AG10803 (cell line): ENCODE data around the gene SYNGR2.

Experiments
- DNase-seq: peaks from one replicate; pipeline ENCODE4 v3.0.0; 2010; ENCODE audit warnings: low read depth
- H3K4me3 ChIP-seq: 2 replicates; pipeline ENCODE4 v1.5.1; 2011; ENCODE audit warnings: mild to moderate bottlenecking, low read length, control low read depth
- CTCF ChIP-seq: conservative IDR thresholded peaks from 2 replicates; pipeline ENCODE4 v1.5.1; 2011; ENCODE audit warnings: mild to moderate bottlenecking, low read length, control low read depth, inconsistent platforms

SYNGR2 gene

GRCh38 chr17:78122931-78123249 is 45.5 kb upstream of the SYNGR2 start:
- DNase-seq = no peak
- no peak overlapping the region for H3K4me3 ChIP-seq
- TF ChIP-seq CTCF = no peak

- no peak for TF ChIP-seq CTCF
- no peak overlapping the region for H3K4me3 ChIP-seq
- DNase-seq = no peak
Measured at GRCh38 chr17:78123258-78123929, 45.0 kb upstream of the SYNGR2 start.

DNA sequence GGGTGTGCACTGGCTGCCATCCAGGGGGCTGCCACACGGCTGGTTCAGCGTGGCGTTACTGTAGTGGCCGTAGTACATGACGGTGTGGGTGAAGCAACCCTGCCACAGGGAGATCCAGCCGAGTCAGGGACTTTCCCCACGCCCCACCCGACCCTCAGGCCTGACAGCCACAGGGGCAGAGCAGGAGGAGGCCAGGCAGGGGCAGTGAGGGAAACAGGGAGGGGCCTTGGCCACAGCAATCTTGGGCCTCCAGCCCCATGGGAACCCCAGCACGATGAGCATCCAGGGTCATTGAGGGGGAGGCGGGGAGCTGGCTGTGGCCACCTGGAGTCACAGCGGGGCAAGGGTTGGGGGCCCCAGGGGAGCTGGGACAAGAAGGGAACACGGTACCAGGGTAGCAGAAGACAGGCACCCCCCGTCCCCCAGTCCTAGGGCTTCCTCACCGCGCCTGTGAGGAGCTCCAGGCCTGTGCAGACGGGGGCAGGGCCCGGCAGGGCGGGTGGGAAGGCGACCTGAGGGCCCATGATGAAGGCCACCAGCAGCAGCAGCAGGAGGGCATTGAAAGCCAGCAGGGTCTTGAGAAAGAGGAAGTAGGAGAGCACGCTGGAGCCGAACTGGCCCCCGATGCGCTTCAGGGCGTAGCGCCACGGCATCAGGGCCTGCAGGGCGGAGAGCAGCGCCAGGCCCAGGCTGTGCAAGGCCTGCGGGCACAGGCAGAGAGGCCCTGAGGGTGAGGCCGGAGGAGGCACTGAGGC is 44.1 kb upstream of the SYNGR2 start:
- H3K4me3 ChIP-seq = no peak overlapping the region
- no peak for TF ChIP-seq CTCF
- no peak for DNase-seq

DNA sequence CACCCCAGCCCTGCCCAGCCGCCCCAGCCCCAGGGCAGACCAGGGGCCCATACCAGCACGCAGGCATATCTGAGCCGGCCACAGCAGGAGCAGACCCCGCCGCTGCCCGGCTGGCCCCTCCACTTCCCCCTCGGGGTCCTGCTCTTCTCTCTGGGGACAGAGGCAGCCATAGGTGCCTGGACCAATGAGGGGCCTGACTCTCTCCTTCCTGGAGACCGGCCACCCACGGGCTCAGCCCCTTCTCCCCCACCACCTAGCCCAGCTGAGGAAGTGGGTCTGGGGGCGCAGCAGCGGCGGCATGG is 43.6 kb upstream of the SYNGR2 start:
- H3K4me3 ChIP-seq = no peak overlapping the region
- TF ChIP-seq CTCF = no peak
- no peak for DNase-seq

DNA sequence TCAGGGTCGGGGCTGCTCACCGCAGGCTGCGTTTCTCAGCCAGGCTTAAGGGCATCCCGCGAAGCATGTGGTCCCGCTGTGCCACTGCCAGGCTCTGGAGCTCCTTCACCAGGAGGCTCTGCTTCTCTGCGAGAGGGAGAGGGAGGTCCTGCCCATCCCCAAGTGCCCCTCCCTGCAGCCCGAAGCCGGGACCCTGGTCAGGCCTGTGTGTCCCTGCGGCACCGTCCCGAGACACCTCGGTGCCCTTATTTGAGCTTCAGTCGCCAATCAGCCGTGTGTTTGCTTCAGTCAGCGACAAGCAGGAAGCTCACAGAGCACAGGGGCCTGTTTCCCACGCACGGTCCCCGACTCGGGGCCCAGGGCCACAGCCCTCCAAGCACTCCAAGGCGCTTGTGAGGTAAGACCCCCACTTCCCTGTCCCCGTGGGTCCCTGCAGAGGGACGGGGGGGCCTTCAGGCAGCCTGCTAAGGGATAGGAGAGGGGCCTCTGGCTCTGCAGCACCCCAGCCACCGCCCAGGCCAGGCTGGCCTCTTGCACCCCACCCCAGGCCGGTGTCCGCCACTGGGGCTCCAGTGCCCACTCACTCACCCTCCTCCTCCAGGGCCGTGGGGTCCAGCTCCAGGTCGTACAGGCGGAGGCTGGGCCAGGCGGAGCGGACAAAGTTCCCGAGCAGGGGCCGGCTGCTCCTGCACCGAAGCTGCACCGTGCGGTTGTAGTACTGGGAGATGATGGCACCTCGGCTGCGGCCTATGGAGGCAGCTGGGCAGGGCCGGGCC is 43.1 kb upstream of the SYNGR2 start:
- no peak for TF ChIP-seq CTCF
- H3K4me3 ChIP-seq = no peak overlapping the region
- DNase-seq = no peak

GRCh38 chr17:78125976-78126894 is 42.1 kb upstream of the SYNGR2 start:
- no peak for TF ChIP-seq CTCF
- no peak overlapping the region for H3K4me3 ChIP-seq
- no peak for DNase-seq
